PC-3 (cell line): Measurements from ENCODE around the gene RDH12. TPM values are rescaled to one million over a fixed set of nuclear protein-coding genes. Genes with fewer than 3 reads are reported as not detected.

Experiments used
- ATAC-seq: fragments of 200-7000 bp; cut with Tn5 transposase; 2 replicates; pipeline ENCODE4 v1.9.1; 2020; ENCODE audit warnings: mild to moderate bottlenecking, moderate library complexity
- BruUV-seq: library from RNA; stranded (reverse); fragments of 400-500 nt; replicated peaks from 2 replicates; lab custom pipeline; 2021; lab: Mats Ljungman, UMichigan
- CTCF ChIA-PET: fragments of 300-600 bp; sonication (Branson Sonifier 250); formaldehyde crosslinking; loops from one replicate; lab custom pipeline; 2022; ENCODE audit warnings: antibody characterized with exemption; lab: Charles Lee
- POLR2A ChIA-PET: fragments of 300-600 bp; sonication (Branson Sonifier 250); formaldehyde crosslinking; loops from one replicate; lab custom pipeline; 2022; ENCODE audit warnings: antibody characterized with exemption; ENCODE audit not compliant: unreplicated experiment; lab: Charles Lee
- DNase-seq: peaks from one replicate; pipeline ENCODE4 v3.0.0-alpha.2; 2015
- H2AFZ ChIP-seq: fragments of 300-600 bp; sonication (generic); 2 replicates; pipeline ENCODE4 v1.6.0; 2016; ENCODE audit warnings: antibody characterized with exemption, low read length
- H3F3A ChIP-seq: fragments of 300-600 bp; sonication (generic); one replicate; pipeline ENCODE4 v1.6.0; 2017; ENCODE audit warnings: antibody characterized with exemption, low read length, control low read depth, mild to moderate bottlenecking; ENCODE audit not compliant: unreplicated experiment
- H3K27ac ChIP-seq: fragments of 300-600 bp; sonication (generic); 2 replicates; pipeline ENCODE4 v1.5.1; 2016; ENCODE audit warnings: mild to moderate bottlenecking, low read length
- H3K27me3 ChIP-seq: fragments of 300-600 bp; sonication (generic); 2 replicates; pipeline ENCODE4 v1.6.1; 2016; ENCODE audit warnings: low read length, mixed read lengths
- H3K36me3 ChIP-seq: fragments of 300-600 bp; sonication (generic); 2 replicates; pipeline ENCODE4 v1.6.1; 2016; ENCODE audit warnings: low read depth, mixed run types, low read length, mixed read lengths
- H3K4me1 ChIP-seq: fragments of 300-600 bp; sonication (generic); 2 replicates; pipeline ENCODE4 v1.5.1; 2016; ENCODE audit warnings: low read length; ENCODE audit not compliant: insufficient read depth
- H3K4me2 ChIP-seq: fragments of 300-600 bp; sonication (generic); 2 replicates; pipeline ENCODE4 v1.6.0; 2016; ENCODE audit warnings: low read length
- H3K4me3 ChIP-seq: fragments of 300-600 bp; sonication (generic); 2 replicates; pipeline ENCODE4 v1.5.1; 2016; ENCODE audit warnings: mild to moderate bottlenecking, low read length, mixed read lengths
- H3K79me2 ChIP-seq: fragments of 300-600 bp; sonication (generic); 2 replicates; pipeline ENCODE4 v1.6.1; 2017; ENCODE audit warnings: low read length, mixed read lengths
- H3K9ac ChIP-seq: fragments of 300-600 bp; sonication (generic); 2 replicates; pipeline ENCODE4 v1.6.0; 2016; ENCODE audit warnings: mild to moderate bottlenecking, low read length
- H3K9me2 ChIP-seq: fragments of 300-600 bp; sonication (generic); replicated peaks from 2 replicates; pipeline ENCODE4 v1.6.1; 2016; ENCODE audit warnings: mixed run types, low read length, mixed read lengths
- H3K9me3 ChIP-seq: fragments of 300-600 bp; sonication (generic); 2 replicates; pipeline ENCODE4 v1.6.1; 2016; ENCODE audit warnings: low read length, mixed read lengths
- H4K20me1 ChIP-seq: fragments of 300-600 bp; sonication (generic); 2 replicates; pipeline ENCODE4 v1.6.1; 2016; ENCODE audit warnings: low read length, mixed read lengths
- CTCF ChIP-seq: fragments of 300-600 bp; sonication (generic); conservative IDR thresholded peaks from 2 replicates; pipeline ENCODE4 v1.5.1; 2017; ENCODE audit warnings: antibody characterized with exemption, low read depth, mild to moderate bottlenecking, low read length
- EZH2 ChIP-seq: fragments of 300-600 bp; sonication (generic); IDR thresholded peaks from one replicate; pipeline ENCODE4 v1.6.1; 2017; ENCODE audit warnings: antibody characterized with exemption, mild to moderate bottlenecking, low read length; ENCODE audit not compliant: unreplicated experiment
- EZH2phosphoT487 ChIP-seq: fragments of 300-600 bp; sonication (generic); IDR thresholded peaks from 2 replicates; pipeline ENCODE4 v1.6.1; 2018; ENCODE audit warnings: mild to moderate bottlenecking, antibody characterized with exemption, low read length, borderline replicate concordance
- intact Hi-C: fragments of 100-400 bp; cut with micrococcal nuclease; formaldehyde crosslinking; loops from 2 replicates; pipeline ENCODE4 v1.9.0; 2023
- total RNA-seq: library from RNA; depleted of rRNA; stranded (reverse); fragments of >200 nt; gene quantifications from 2 replicates; pipeline ENCODE4 v1.2.3, GENCODE V29; 2014

Gene RDH12
- total RNA-seq, 1 experiment from 2014 or later = not detected

DNA sequence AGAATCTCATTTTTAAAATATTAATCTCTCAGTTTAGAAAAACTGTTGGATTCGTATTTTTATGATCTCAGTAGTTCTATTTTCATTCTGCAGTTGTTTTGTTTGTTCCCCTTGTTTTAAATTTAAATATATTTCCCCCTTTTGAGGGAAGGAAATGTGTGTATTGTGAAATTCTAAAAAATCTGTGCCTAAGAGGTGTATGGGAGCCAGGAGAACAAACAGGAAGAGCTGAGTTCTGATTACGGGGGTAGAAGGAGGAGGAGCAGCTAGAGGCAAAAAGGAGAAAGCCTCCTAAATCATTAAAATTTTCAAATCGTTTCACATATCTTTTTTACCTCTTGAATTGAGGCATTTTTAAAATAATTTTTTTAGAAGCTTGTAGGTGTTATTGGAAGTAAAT is 2.3 kb downstream of the RDH12 start:
- POLR2A ChIA-PET = interaction anchor here (0.5 to 1.2 kb wide), 4 partner anchors 8 to 104 kb away, joined by 3 read pairs; partner anchors contain the start of genes PIGH and RDH11
- no peaks in the 10 kb centered on the region for H4K20me1 ChIP-seq
- H3F3A ChIP-seq = no peaks in the 10 kb centered on the region
- TF ChIP-seq CTCF (no peak), EZH2phosphoT487 (no peak), EZH2 (no peak)
- CTCF ChIA-PET = interaction anchor here (0.5 to 2.7 kb wide), 26 partner anchors 8 to 1345 kb away, joined by 3 to 70 read pairs (median 9); partner anchors contain the start of genes ARG2, ATP6V1D, EIF2S1 and PIGH
- no peaks in the 10 kb centered on the region for H3K9me3 ChIP-seq
- H3K4me1 ChIP-seq = peaks cover 8% of the 10 kb centered on the region; the same call in 1 of the 2 replicates
- no TSS peak for BruUV-seq
- H3K27me3 ChIP-seq = no peaks in the 10 kb centered on the region
- no peaks in the 10 kb centered on the region for H3K79me2 ChIP-seq
- no peak overlapping the region for H2AFZ ChIP-seq
- DNase-seq (no peak), ATAC-seq (no peak)
- H3K4me3 ChIP-seq = no peak overlapping the region
- intact Hi-C loops = loop anchor here (1.0 to 5.0 kb wide), 7 partner anchors 30 to 537 kb away; partner anchors contain the start of gene VTI1B
- H3K9ac ChIP-seq = no peak overlapping the region
- no peak overlapping the region for H3K4me2 ChIP-seq
- H3K36me3 ChIP-seq = no peaks in the 10 kb centered on the region
- no peak overlapping the region for H3K27ac ChIP-seq
- no peaks in the 10 kb centered on the region for H3K9me2 ChIP-seq

DNA sequence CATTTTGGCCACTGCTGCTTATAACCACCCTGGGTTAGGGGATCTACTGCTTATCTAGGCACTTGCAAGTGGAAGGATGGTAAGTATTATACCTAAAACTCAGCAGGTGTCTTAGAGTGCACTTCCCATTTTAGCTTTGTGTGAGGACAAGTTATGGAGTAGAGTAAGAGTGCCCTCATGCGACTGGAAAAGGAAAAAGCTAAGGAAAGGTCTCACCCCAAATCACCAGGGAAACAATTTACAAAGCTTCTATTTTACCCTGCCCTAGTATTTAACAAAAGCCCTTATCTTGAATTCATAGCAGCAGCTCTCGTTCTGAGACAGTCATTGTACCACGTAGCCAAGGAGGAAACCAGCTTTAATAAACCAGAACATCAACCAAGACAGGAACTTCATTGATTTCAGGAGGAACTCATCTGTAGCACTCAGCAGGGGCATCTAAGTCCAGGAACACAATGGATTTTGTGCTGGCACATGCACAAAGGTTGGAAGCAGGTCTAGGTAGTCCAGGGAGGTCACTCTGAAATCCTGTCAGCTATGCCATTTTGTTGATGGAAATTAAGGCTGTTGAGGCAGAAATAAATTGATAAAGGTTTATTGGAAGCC is 2.9 kb downstream of the RDH12 start:
- CTCF ChIA-PET = interaction anchor here (0.5 to 2.7 kb wide), 32 partner anchors 9 to 1345 kb away, joined by 3 to 70 read pairs (median 6); partner anchors contain the start of genes ARG2, ATP6V1D, EIF2S1 and PIGH
- H3K9me2 ChIP-seq = no peaks in the 10 kb centered on the region
- H3K79me2 ChIP-seq = no peaks in the 10 kb centered on the region
- POLR2A ChIA-PET = interaction anchor here (0.5 to 1.2 kb wide), 4 partner anchors 9 to 105 kb away, joined by 3 read pairs; partner anchors contain the start of genes PIGH and RDH11
- H3K36me3 ChIP-seq = no peaks in the 10 kb centered on the region; the same call in 1 of the 2 replicates
- no peak overlapping the region for H3K4me2 ChIP-seq
- TF ChIP-seq CTCF (peak; percentile 91), EZH2phosphoT487 (no peak), EZH2 (no peak)
- peaks cover 3% of the 10 kb centered on the region for H3K9me3 ChIP-seq
- no peak overlapping the region for H3K9ac ChIP-seq
- H2AFZ ChIP-seq = no peak overlapping the region
- DNase-seq (peak; percentile 79), ATAC-seq (peak; percentile 88)
- H3K4me3 ChIP-seq = no peak overlapping the region
- peaks cover 8% of the 10 kb centered on the region; the same call in 1 of the 2 replicates for H3K4me1 ChIP-seq
- H4K20me1 ChIP-seq = no peaks in the 10 kb centered on the region
- no peaks in the 10 kb centered on the region for H3F3A ChIP-seq
- intact Hi-C loops = loop anchor here (1.0 to 5.0 kb wide), 7 partner anchors 30 to 537 kb away; partner anchors contain the start of gene VTI1B
- H3K27ac ChIP-seq = no peak overlapping the region
- no TSS peak for BruUV-seq
- H3K27me3 ChIP-seq = no peaks in the 10 kb centered on the region
